Activated T-helper 9 cell treated with anti-CD3 and anti-CD28 coated beads, Interleukin-2, amount 50 U/mL, for 16 hours (primary cell): ENCODE results near the gene RTKN2.
"Not testable (repeated sequence)": the region's sequence is repeated elsewhere in the genome, so short reads cannot be mapped to it uniquely, and the experiment has no call there.

Experiments used
- DNase-seq: peaks from one replicate; pipeline ENCODE4 v3.0.0-alpha.2; 2020; ENCODE audit warnings: low read depth

The RTKN2 gene, protein sequence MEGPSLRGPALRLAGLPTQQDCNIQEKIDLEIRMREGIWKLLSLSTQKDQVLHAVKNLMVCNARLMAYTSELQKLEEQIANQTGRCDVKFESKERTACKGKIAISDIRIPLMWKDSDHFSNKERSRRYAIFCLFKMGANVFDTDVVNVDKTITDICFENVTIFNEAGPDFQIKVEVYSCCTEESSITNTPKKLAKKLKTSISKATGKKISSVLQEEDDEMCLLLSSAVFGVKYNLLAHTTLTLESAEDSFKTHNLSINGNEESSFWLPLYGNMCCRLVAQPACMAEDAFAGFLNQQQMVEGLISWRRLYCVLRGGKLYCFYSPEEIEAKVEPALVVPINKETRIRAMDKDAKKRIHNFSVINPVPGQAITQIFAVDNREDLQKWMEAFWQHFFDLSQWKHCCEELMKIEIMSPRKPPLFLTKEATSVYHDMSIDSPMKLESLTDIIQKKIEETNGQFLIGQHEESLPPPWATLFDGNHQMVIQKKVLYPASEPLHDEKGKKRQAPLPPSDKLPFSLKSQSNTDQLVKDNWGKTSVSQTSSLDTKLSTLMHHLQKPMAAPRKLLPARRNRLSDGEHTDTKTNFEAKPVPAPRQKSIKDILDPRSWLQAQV

DNA sequence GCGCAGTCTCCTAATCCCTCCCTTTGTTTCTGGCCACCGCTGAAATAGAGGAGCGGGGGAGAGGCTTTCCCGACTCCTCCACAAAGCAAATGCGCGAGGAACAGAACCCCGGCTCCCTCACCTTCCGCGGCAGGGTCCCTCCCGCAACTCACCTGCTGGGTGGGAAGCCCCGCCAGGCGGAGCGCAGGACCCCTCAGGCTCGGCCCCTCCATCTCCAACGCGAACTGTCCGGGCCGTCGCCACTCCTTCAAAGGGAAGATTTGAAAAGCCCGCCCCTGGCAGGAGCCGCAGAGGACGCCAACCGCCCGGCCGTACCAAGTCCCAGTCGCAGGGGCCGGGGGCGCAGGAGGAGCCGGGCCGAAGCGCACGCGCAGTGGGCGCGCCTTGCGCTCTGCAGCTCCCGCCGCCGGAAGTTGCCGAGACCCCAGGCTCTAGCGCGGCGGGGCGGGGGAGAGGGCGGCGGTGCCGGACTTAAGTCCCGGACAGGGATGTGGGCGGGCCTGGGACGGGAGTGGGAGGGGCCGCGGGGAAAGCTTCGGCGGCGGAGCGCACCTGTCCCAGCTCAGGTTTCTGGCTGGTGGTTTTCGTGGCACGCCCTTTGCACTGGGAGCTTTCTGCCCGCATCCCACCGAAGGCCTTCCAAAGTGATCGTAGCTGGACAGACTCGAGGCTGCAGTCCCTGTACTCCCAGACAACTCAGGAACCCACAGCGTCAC is at the start of gene RTKN2:
RTKN2 (minus strand) TSS at position 446 of the 716 bp plus-strand sequence; CDS start at position 212, 234 bp downstream.
- DNase-seq, result peak; percentile 55

DNA sequence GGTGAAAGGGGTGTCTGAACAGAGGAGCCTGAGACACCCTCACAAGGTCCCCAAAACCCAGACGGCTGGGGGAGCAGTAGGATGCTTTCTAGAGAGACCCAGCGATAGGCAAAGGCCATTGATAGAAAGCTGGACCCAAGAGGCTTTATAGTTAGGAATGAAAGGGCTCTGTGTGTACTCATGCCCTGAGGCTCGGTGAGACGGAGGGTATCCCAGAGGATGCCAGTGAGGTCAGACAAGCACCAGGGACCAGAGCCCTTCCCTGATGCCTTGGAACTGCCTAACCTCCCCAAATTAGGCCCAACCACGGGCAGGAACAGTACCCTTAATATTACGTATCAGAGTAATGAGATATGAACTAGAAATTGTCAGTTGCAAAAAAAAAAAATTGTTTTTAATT is 48.6 kb upstream of the RTKN2 start:
- no peak for DNase-seq

DNA sequence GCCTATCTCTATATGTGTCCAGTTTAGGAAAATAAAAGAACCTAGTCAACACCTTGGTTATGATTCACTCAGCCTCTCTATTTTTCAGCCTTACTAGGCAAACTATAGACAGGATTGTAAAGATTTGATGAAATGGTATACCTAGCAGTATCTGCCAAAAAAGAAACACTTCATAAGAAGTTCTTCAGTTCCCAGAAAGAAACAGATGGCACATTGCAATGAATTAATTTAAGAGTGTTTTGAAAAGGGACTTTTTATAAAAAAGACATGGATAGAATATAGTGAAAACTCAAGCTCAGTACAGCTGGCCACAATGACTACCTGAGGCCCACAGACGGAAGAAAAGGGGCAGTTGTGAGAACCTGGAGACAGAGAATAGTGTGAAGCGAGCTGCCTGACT is 40.6 kb upstream of the RTKN2 start:
- no peak for DNase-seq

DNA sequence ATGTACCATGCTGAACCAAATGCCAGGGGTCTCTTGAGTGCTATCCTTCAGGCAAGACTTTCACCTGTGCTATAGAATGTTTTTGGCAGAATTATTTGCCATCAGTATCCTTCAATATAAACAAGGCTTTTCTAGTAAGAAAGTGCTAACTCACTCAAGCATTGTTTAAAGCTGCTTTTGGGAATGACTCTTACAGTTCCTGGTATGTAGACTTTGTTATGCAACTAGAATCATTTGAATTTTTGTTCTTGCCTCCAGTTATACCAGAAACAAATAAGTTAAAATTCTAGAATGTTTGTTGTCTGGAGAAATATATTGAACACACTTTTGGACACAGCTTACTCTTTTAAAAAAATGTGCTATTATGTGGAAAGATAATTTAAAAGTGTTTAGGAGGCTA is 39.5 kb upstream of the RTKN2 start:
- DNase-seq, result no peak

DNA sequence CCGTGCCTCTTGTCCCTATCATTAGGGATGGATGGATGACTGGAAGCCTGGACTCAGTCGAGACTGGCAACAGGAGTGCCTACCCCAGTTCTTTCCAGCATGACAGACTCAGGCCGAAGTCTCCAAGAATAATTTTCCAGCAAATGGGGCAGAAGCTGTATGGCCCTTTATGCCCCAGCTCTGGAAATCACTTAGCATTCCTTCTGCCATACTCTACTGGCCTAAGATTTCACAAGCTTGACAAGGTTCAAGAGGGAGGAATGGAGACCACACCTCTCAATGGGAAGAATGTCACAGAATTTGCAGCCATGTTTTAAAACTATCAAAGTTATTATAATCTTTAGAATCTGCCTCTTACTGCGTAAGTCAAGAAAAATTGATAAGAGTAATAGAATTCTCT is 39.0 kb upstream of the RTKN2 start:
- no peak for DNase-seq

DNA sequence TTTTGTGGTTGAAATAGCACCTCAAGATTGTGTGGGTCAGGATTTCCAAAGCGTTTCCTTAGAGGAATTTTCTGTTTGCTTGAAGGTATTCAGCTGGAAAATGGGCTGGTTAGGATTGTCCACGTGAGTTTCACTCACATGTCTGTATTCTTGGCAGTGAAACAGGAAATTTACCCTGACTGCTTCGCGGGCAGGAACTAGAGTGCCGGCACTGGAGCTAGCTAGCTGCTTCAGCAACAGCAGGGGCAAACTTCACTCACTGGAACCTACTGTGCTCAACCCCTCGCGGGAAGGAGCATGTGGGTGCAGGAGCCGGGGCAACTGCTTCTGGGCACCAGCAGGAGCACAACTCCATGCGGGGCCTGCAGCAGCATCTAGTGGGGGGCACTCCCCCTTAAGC is 38.0 kb upstream of the RTKN2 start:
- no peak for DNase-seq

DNA sequence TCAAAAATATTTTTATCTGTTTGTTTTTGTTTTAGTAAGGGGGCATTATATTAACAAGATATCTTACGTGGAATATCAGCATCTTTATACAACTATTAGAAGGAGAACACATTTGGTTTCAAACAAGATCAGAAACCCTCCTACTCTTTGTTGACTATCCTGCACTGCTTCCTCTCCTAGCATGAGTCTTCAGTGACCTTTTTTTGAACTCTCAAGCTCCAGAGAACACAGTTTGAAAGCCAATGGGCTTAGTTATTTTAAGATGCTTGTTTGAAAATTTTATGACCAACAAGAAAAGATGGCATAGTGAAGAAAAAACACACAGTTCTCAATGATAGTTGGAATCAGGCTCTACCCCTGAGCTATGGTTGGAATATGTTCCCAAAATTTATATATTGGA is 37.2 kb upstream of the RTKN2 start:
- no peak for DNase-seq

DNA sequence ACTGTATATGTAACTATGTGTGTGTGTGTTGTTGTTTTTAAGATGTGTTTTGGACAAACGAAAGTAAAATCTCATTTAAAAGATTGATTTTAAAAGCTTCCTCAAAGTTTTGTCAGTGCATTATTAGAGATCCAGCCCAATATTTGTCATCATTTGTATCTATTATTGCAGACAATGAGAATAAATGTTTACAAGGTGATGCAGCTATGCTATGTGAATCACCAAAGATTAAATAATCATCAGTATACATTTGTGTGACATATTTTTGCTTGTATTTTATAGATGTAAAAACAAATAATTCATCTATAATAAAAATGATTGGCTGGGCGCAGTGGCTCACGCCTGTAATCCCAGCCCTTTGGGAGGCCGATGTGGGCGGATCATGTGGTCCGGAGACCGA is 35.3 kb upstream of the RTKN2 start:
- no peak for DNase-seq

DNA sequence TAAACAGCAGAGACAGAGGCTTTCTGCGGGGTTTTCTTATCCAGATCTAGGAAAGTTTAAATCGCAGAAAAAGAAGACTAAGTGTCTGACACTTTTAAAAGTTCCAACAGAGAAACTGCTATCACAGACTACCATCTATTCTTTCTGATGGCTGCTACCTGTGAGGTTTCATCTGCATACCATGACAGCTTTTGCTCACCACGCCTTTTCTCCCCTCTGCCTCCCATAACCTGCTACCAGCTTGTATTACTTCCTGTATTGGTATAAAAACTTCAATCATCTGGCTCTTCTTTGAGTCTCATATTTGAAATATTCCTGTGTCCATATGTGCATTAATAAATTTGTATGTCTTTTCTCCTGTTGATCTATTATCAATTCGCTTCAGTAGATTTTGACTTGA is 34.1 kb upstream of the RTKN2 start:
- no peak for DNase-seq

DNA sequence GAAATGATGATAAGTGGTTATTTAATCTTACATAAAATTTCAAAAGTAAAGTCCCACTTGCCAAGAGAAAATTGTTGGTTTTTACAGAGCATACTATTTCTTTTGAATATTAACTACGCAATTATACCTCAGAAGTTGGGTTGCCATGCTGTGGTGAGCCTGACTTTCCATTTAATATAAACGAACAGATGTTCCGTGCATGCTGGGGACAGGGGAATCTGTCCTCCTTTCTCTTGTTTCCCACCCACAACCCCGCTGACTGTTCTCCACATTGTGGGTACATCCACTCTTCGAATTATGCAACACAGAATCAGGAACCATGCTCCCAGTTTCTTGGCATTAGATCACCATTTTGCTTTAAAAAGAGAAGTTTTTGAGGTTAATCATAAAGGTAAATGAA is 29.2 kb upstream of the RTKN2 start:
- DNase-seq, result no peak

DNA sequence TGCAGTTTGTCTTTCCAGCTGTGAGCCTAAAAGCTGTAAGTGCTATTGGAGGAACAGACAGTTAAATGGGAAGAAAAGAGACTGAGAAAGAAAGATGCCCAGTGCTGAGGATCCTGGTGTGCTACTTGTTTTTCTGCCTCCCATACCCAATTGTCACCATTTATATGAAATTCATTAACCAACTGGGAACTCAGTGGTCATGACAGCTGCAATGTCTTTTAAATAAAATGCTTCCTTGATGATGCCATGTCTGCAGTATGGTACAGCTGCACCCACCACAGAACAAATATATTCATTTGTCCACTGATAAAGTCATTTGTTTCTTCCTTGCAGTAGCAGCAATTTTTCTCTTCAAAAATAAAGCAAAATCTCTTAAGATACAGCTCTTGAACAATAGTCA is 15.6 kb upstream of the RTKN2 start:
- DNase-seq, result no peak

DNA sequence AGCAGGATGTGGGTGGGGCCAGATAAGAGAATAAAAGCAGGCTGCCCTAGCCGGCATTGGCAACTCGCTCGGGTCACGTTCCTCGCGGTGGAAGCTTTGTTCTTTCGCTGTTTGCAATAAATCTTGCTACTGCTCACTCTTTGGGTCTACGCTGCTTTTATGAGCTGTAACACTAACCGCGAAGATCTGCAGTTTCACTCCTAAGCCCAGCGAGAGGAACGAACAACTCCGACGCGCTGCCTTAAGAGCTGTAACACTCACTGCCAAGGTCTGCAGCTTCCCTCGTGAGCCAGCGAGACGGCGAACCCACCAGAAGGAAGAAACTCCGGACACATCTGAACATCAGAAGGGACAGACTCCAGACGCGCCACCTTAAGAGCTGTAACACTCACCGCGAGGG is 12.7 kb upstream of the RTKN2 start:
- not testable (repeated sequence) for DNase-seq

DNA sequence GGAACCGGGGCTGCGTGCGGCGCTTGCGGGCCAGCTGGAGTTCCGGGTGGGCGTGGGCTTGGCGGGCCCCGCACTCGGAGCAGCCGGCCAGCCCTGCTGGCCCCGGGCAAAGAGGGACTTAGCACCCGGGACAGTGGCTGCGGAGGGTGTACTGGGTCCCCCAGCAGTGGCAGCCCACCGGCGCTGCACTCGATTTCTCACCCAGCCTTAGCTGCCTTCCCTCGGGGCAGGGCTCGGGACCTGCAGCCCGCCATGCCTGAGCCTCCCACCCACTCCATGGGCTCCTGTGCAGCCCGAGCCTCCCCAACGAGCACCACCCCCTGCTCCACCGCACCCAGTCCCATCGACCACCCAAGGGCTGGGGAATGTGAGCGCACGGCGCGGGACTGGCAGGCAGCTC is 11.7 kb upstream of the RTKN2 start:
- not testable (repeated sequence) for DNase-seq

DNA sequence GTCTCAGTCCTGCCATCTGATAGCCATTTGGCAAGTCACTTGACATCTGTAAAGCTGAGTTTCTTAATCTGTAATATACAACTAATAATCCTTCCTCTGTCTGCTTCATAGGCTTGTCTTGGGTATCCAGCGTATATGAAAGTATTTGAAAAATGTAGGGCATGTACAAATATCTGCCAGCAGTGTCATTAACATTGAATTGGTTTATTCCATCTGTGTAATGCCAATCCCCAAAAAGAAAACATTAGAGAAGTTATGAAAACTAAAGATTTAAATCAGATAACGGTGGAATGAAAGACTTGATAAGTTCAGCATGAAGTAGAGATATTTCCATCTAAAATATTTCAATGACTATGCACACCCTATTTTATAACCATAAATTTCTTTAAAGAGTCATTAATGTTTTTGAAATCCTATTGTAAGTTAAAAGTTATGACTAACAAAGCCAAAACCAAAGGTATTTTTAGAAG is 9.8 kb upstream of the RTKN2 start:
- no peak for DNase-seq

DNA sequence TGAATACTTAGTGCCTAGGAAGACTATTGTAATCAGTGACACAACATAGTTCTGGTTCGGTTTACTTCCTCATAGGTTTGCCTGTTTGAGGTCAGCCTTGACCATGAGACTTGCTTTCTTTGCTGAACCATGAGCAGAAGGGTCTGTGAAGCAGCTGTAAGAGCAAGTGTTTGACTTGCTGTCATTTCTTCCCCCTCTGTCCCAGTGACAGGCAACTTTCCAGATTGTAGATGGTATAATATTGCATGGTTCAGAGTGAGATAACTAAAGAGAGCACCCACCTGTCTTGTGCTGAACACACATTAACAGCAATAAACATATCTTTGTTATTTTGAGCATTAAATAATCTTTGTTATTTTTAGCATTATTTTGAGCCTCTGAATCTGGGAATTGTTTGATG is 9.3 kb upstream of the RTKN2 start:
- DNase-seq, result no peak

DNA sequence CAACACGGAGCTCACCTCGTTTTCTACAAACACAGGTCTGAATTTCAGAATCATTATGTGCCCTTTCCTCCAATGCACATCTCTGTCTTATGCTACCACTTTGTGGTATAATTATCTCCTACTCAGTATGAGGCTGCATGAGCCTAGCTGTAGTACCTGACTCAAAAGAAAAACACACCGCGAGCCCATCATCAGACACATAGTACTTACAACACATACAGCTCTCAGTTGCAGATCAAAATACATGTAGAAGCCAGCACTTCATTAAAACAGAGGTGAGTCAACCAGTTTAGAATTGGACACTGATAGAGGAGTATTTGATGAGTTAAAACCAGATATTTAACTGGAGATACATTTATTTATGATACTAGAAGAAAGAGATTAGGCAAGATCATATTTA is 1.4 kb upstream of the RTKN2 start:
- no peak for DNase-seq

DNA sequence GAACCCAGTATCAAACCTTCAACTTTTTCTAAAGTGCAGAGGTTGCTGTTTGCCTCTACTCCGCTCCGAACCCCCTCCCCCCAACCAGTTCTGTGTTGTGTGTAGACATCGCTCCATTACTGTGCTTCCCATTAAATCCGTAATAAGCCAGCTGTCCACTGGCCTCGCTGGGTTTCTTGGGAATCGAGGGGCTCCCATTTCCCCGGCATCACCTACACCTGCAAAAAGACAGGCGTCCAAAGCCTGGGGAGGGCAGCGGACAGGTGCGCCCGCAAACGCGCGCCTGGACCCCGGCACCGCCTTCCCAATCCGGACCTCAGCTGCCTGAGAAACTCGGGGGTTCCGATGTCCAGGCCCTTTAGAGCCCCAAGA is 631 bp downstream of the RTKN2 start:
- no peak for DNase-seq

DNA sequence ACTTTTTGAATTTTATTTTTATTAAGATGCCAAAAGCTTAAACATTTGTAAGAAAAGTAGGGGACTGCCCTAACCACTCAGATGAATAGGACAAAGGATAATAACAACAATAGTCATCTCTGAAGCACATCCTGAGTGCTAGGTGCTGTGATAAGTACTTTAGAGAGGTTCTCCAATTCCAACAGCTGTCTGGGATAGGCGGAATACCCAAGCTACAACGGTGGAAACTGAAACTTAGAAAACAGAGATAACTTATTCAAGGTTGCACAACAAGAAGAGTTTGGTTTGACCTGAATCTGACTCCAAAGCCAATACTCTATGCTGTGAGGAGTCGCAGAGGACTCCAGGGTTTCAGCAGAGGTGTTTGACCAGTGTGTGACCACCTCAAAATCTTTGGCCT is 2.0 kb downstream of the RTKN2 start:
- DNase-seq, result no peak

DNA sequence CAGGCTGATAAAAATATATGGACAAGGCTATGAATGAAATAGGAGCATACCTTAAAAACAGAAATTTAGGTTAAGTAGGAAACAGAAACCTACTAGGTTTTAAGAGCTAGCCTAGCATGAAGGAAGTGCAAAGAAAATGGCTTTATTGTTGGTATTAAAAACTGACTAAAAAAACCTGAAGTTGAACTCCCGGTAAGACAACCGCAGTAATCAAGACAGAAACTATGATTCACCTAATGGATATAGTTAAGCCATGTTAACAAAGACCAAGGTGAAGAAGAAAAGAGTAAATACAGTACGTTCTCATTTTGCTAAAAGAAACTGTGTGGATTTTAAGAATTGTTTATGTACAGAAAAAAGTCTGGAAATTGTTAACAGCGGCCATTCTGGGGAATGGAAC is 2.5 kb downstream of the RTKN2 start:
- no peak for DNase-seq

DNA sequence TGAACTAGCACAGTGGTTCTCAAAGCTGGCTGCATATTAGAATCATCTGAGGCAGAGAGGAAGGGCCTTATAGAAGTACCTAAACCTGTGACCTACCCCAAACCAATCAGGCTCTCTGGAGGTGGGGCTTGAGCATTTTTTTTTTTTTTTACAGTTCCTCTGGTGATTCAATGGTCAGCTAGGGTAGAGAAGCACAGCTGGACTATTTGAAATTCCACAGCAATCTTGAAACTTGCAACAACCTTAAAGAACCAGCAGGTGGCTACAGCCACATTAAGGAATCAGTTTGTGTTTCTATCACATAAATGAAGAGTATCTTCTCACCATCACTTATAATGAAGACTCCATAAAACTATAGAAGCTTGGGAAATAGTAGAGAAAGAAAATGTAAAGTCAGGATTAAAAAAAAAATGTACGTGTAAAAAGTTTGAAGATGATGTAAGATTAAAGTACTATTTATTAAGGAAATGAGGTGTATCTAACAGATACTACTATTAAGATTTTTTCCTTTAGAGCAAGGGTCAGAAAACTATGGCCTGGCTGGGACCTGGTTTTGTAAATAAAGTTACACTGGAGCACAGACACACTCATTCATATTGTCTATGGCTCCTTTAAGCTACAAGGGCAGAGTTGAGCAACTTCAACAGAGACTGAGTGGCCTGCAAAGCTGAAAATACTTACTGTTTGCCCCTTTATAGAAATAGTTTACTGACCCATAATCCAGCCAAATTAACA is 3.8 kb downstream of the RTKN2 start:
- DNase-seq, result no peak

DNA sequence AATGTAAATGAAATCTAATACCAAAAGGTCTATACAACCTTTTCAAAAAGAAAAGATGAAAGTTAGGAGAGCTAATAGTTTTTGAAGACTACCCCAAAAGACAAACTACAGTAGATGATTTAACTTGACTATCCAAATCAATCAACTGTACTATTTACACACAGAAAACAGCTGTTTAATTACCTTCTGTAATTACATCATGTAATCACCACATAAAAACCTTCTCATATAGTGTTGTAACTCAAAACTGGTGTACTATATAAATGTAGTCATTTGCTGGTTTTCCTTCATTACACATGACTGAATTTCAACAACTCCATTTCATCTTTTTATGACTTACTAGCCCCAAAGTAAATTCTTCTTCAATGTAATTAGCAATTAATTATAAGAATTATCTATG is 4.5 kb downstream of the RTKN2 start:
- DNase-seq, result no peak

DNA sequence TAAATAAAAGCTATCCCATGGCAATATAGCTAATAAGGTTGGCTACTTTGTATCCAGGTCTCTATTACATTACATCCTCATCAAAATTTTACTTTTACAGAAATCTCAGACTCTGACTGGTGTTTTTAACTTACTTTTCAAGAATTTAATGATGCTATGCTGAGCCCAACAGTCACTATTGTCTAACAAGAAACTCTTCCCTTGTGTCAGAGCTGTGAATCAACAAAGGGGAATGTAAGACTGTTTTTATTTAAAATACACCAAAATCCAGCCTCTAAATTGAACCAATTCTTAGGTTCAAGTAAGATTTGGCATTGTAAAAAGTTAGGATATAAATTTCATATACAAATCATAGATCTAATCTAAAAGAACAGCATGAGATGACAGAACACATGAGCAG is 7.0 kb downstream of the RTKN2 start:
- no peak for DNase-seq

DNA sequence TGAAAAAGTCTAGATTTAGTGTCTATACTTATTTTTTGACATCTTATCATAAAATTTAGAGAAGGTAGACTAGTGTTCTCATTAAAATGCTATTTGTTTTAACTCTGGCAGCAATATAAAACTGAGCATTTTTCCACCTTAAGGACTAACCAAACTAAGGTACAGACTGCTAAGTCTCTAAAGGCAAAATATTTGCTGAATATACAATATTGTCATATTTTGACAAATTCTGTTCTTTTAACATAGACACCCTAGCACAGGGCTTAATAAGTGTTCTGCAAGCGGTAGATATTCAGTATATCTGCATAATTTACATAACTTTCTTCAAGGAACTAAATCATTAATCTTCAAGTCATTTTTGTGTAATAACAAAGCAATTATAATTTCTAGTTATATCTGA is 8.6 kb downstream of the RTKN2 start:
- DNase-seq, result no peak
